ENCODE results near the gene F5. TPM values are rescaled to one million over a fixed set of nuclear protein-coding genes. Genes with fewer than 3 reads are reported as not detected.

Gene F5
- total RNA-seq, 2 experiments from 2014 or later: not detected

DNA sequence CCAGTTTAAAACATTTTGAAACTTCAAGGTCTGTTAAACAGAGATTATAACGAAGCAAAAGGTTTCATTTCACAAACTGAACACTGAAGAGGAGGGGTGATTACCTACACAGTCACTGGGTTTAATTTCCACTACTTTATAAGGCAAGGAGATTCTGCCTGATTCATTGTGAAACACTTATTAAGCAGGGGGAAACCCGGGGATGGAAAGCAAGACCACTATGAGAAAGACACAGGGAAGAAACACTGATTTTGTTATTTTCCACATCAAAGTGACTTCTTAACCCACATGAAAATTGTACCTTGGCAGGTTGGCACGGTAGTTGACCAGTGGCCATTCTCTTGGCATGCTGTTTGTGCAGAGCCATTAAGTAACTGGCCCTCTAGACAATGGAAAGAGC lies 8.1 kb upstream of the F5 start:
- H3K27ac ChIP-seq (ENCODE audit: low read depth, low read length, poor library complexity, severe bottlenecking): no peak overlapping the region
- no peaks in the 10 kb centered on the region for H4K20me1 ChIP-seq (ENCODE audit: insufficient read depth, low read length)
- TF ChIP-seq, protein P1, sequence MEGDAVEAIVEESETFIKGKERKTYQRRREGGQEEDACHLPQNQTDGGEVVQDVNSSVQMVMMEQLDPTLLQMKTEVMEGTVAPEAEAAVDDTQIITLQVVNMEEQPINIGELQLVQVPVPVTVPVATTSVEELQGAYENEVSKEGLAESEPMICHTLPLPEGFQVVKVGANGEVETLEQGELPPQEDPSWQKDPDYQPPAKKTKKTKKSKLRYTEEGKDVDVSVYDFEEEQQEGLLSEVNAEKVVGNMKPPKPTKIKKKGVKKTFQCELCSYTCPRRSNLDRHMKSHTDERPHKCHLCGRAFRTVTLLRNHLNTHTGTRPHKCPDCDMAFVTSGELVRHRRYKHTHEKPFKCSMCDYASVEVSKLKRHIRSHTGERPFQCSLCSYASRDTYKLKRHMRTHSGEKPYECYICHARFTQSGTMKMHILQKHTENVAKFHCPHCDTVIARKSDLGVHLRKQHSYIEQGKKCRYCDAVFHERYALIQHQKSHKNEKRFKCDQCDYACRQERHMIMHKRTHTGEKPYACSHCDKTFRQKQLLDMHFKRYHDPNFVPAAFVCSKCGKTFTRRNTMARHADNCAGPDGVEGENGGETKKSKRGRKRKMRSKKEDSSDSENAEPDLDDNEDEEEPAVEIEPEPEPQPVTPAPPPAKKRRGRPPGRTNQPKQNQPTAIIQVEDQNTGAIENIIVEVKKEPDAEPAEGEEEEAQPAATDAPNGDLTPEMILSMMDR (conservative IDR thresholded peaks at IDR 0.05; ENCODE audit: low read length): no peak
- TF ChIP-seq EZH2phosphoT487 (IDR thresholded peaks at IDR 0.05; ENCODE audit: borderline replicate concordance, low read depth, low read length): no peak
- ChIA-PET POLR2A (no interaction called here), CTCF (ENCODE audit: unreplicated experiment) (no interaction called here)
- intact Hi-C loops (cut with micrococcal nuclease; ENCODE audit: unreplicated experiment): no loop called here
- no peak overlapping the region for H2AFZ ChIP-seq (ENCODE audit: low read length)
- no peaks in the 10 kb centered on the region for H3K9me2 ChIP-seq (ENCODE audit: insufficient read depth, low read length)
- H3K9me3 ChIP-seq (ENCODE audit: low read length): no peaks in the 10 kb centered on the region
- no peaks in the 10 kb centered on the region for H3K4me1 ChIP-seq (ENCODE audit: insufficient read depth, low read length, poor library complexity, severe bottlenecking)
- H3K4me3 ChIP-seq (ENCODE audit: low read depth, low read length, poor library complexity, severe bottlenecking): no peak overlapping the region
- no peak for DNase-seq (ENCODE audit: low spot score)
- no peaks in the 10 kb centered on the region for H3K79me2 ChIP-seq (ENCODE audit: insufficient read depth, low read depth, low read length)
- BruUV-seq (replicated peaks): no TSS peak
- no peak overlapping the region for H3K4me2 ChIP-seq (ENCODE audit: low read length)
- no peaks in the 10 kb centered on the region for H3K36me3 ChIP-seq (ENCODE audit: insufficient read depth, low read length)

DNA sequence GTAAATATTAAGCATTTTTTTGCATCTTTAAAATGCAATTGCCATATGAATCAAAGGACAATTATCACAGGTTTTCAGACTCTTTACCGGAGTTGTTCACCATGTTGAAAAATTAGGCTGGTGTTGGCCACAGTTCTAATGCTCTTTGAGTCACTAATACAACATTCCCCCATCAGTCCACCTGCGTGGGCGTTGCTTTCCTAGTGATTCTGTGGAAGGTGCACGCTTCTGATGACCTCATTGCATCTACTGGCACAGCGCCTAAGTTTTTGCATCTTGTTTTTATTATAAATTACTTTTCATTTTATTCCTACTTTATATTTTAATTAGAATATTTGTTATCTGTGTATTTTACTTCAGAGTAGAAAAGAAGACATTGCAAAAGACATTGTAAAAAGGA lies 4.7 kb upstream of the F5 start:
- Histone ChIP-seq H3K9me3 (ENCODE audit: low read length) (no peaks in the 10 kb centered on the region), H3K27ac (ENCODE audit: low read depth, low read length, poor library complexity, severe bottlenecking) (no peak overlapping the region), H4K20me1 (ENCODE audit: insufficient read depth, low read length) (no peaks in the 10 kb centered on the region), H3K4me1 (ENCODE audit: insufficient read depth, low read length, poor library complexity, severe bottlenecking) (no peaks in the 10 kb centered on the region), H3K79me2 (ENCODE audit: insufficient read depth, low read depth, low read length) (no peaks in the 10 kb centered on the region), H3K4me2 (ENCODE audit: low read length) (no peak overlapping the region), H3K4me3 (ENCODE audit: low read depth, low read length, poor library complexity, severe bottlenecking) (no peak overlapping the region), H3K36me3 (ENCODE audit: insufficient read depth, low read length) (no peaks in the 10 kb centered on the region), H3K9me2 (ENCODE audit: insufficient read depth, low read length) (no peaks in the 10 kb centered on the region), H2AFZ (ENCODE audit: low read length) (no peak overlapping the region)
- intact Hi-C loops (cut with micrococcal nuclease; ENCODE audit: unreplicated experiment): no loop called here
- no TSS peak for BruUV-seq (replicated peaks)
- no peak for TF ChIP-seq EZH2phosphoT487 (IDR thresholded peaks at IDR 0.05; ENCODE audit: borderline replicate concordance, low read depth, low read length)
- TF ChIP-seq, protein P1 (conservative IDR thresholded peaks at IDR 0.05; ENCODE audit: low read length): no peak
- POLR2A ChIA-PET: no interaction called here
- no peak for DNase-seq (ENCODE audit: low spot score)
- CTCF ChIA-PET (ENCODE audit: unreplicated experiment): no interaction called here

DNA sequence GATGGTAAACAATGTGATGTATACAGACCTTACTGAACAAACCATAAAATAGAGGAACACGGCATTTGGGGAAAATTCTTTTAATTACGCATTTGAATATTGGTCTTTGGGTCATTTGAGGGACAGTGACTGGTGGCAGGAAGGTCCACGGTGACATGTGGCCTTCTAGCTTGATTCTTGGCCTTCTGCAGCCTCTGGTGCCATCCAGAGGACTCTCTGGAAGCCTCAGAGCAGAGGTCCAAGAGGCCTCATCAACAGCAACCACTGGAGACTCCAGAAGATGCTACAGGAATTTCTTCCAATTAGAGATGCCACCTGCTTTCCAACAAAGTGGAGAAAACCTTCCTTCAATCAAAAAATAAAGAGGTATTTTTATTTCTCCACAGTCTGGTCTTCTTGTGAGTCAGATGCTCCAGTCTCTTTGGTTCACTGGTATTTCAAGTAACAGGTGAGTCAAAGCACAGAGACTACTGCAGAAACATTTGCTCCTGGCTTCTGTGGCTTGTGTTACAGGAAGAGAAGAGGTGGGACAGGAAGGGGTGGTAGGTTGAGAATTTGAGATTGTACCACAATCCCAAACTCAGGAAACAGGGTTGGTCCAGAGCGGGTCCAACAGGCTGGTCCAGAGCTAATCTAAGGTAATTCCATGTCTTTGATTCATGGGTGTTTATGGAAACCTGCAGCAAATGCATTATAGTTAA lies 2.7 kb upstream of the F5 start:
- Histone ChIP-seq H3K4me2 (ENCODE audit: low read length) (no peak overlapping the region), H3K4me3 (ENCODE audit: low read depth, low read length, poor library complexity, severe bottlenecking) (no peak overlapping the region), H2AFZ (ENCODE audit: low read length) (no peak overlapping the region), H3K9me2 (ENCODE audit: insufficient read depth, low read length) (no peaks in the 10 kb centered on the region), H3K27ac (ENCODE audit: low read depth, low read length, poor library complexity, severe bottlenecking) (no peak overlapping the region), H3K36me3 (ENCODE audit: insufficient read depth, low read length) (no peaks in the 10 kb centered on the region), H4K20me1 (ENCODE audit: insufficient read depth, low read length) (no peaks in the 10 kb centered on the region), H3K4me1 (ENCODE audit: insufficient read depth, low read length, poor library complexity, severe bottlenecking) (no peaks in the 10 kb centered on the region), H3K9me3 (ENCODE audit: low read length) (no peaks in the 10 kb centered on the region), H3K79me2 (ENCODE audit: insufficient read depth, low read depth, low read length) (no peaks in the 10 kb centered on the region)
- POLR2A ChIA-PET: no interaction called here
- intact Hi-C loops (cut with micrococcal nuclease; ENCODE audit: unreplicated experiment): loop anchor here (5.0 kb wide), 1 partner anchor 123 kb away; the partner anchor contains the start of gene SELL
- CTCF ChIA-PET (ENCODE audit: unreplicated experiment): no interaction called here
- DNase-seq (ENCODE audit: low spot score): no peak
- no TSS peak for BruUV-seq (replicated peaks)
- TF ChIP-seq EZH2phosphoT487 (IDR thresholded peaks at IDR 0.05; ENCODE audit: borderline replicate concordance, low read depth, low read length): no peak
- TF ChIP-seq, protein P1 (conservative IDR thresholded peaks at IDR 0.05; ENCODE audit: low read length): no peak

Data from OCI-LY7 (cell line).